HEK293 (cell line): ENCODE measurements around the gene LRRC26.

Experiments used
- CTCF ChIA-PET: fragments of 350-600 bp; formaldehyde crosslinking; extraction: SDS; loops from one replicate; lab custom pipeline; 2021; ENCODE audit warnings: antibody characterized with exemption; lab: Yijun Ruan, JAX
- POLR2A ChIA-PET: fragments of 300-600 bp; formaldehyde crosslinking; extraction: SDS; loops from one replicate; lab custom pipeline; 2020; ENCODE audit warnings: antibody characterized with exemption, inconsistent platforms; lab: Yijun Ruan, JAX
- H3K27ac ChIP-seq: fragments of 200-500 bp; sonication (Bioruptor generic); 2 replicates; pipeline ENCODE4 v1.5.1; 2014; ENCODE audit warnings: low read depth, low read length, control low read depth, inconsistent platforms; ENCODE audit errors: extremely low read depth
- H3K36me3 ChIP-seq, 2 experiments: fragments of 200-500 bp in 1 of 2; sonication (Bioruptor generic) in 1 of 2; 1 replicate in 1 of 2; 2 replicates in 1 of 2; pipeline ENCODE4 v1.5.1; 2014 to 2017; ENCODE audit warnings: inconsistent platforms in 2 of 2, low read length in 2 of 2; ENCODE audit not compliant: control insufficient read depth in 2 of 2, insufficient read depth in 1 of 2
- H3K4me1 ChIP-seq: fragments of 200-500 bp; sonication (Bioruptor generic); 2 replicates; pipeline ENCODE4 v1.5.1; 2014; ENCODE audit warnings: mild to moderate bottlenecking, low read length, inconsistent platforms; ENCODE audit not compliant: control insufficient read depth, insufficient read depth
- H3K4me3 ChIP-seq: 2 replicates; pipeline ENCODE4 v1.5.1; 2011; ENCODE audit warnings: low read depth, mild to moderate bottlenecking, control low read depth, low read length, moderate library complexity
- H3K9me3 ChIP-seq: fragments of 200-500 bp; sonication (Bioruptor generic); 2 replicates; pipeline ENCODE4 v1.5.1; 2014; ENCODE audit warnings: low read depth, low read length, inconsistent platforms; ENCODE audit not compliant: control insufficient read depth, insufficient read depth
- BCL6B ChIP-seq: fragments of 450-650 bp; formaldehyde crosslinking; IDR thresholded peaks from 2 replicates; pipeline ENCODE4 v1.5.1; 2017; ENCODE audit warnings: missing biosample characterization, missing genetic modification characterization
- GFI1B ChIP-seq: fragments of 450-650 bp; formaldehyde crosslinking; IDR thresholded peaks from 2 replicates; pipeline ENCODE4 v1.5.1; 2016; ENCODE audit warnings: missing biosample characterization, missing genetic modification characterization
- GLI4 ChIP-seq: fragments of 450-650 bp; formaldehyde crosslinking; IDR thresholded peaks from 2 replicates; pipeline ENCODE4 v1.5.1; 2016; ENCODE audit warnings: missing biosample characterization, missing genetic modification characterization
- HIC1 ChIP-seq: fragments of 450-650 bp; formaldehyde crosslinking; IDR thresholded peaks from 2 replicates; pipeline ENCODE4 v1.5.1; 2016; ENCODE audit warnings: missing biosample characterization, missing genetic modification characterization
- KLF1 ChIP-seq: fragments of 450-650 bp; formaldehyde crosslinking; IDR thresholded peaks from 2 replicates; pipeline ENCODE4 v1.5.1; 2016; ENCODE audit warnings: missing biosample characterization, missing genetic modification characterization
- KLF17 ChIP-seq: fragments of 450-650 bp; formaldehyde crosslinking; IDR thresholded peaks from 2 replicates; pipeline ENCODE4 v1.5.1; 2016; ENCODE audit warnings: missing biosample characterization, missing genetic modification characterization
- KLF7 ChIP-seq: fragments of 450-650 bp; formaldehyde crosslinking; IDR thresholded peaks from 2 replicates; pipeline ENCODE4 v1.5.1; 2016; ENCODE audit warnings: missing biosample characterization, missing genetic modification characterization, borderline replicate concordance
- ZBTB26 ChIP-seq: fragments of 450-650 bp; formaldehyde crosslinking; optimal IDR thresholded peaks from 2 replicates; pipeline ENCODE3; 2016; ENCODE audit warnings: missing biosample characterization, mild to moderate bottlenecking, missing genetic modification characterization
- ZFHX2 ChIP-seq: fragments of 450-650 bp; formaldehyde crosslinking; conservative IDR thresholded peaks from 2 replicates; pipeline ENCODE4 v1.5.1; 2016; ENCODE audit warnings: missing biosample characterization, missing genetic modification characterization
- ZNF10 ChIP-seq: fragments of 450-650 bp; formaldehyde crosslinking; IDR thresholded peaks from 2 replicates; pipeline ENCODE4 v1.5.1; 2017; ENCODE audit warnings: missing biosample characterization, missing genetic modification characterization
- ZNF239 ChIP-seq: fragments of 450-650 bp; formaldehyde crosslinking; IDR thresholded peaks from 2 replicates; pipeline ENCODE4 v1.5.1; 2016; ENCODE audit warnings: missing biosample characterization, missing genetic modification characterization
- ZNF394 ChIP-seq: fragments of 450-650 bp; formaldehyde crosslinking; IDR thresholded peaks from 2 replicates; pipeline ENCODE4 v1.5.1; 2016; ENCODE audit warnings: missing biosample characterization, missing genetic modification characterization, mild to moderate bottlenecking, moderate library complexity, borderline replicate concordance
- ZNF510 ChIP-seq: fragments of 450-650 bp; formaldehyde crosslinking; IDR thresholded peaks from 2 replicates; pipeline ENCODE4 v1.5.1; 2018; ENCODE audit warnings: mild to moderate bottlenecking, missing genetic modification characterization, missing biosample characterization; ENCODE audit not compliant: insufficient replicate concordance
- ZNF626 ChIP-seq: fragments of 450-650 bp; sonication (Bioruptor Pico); formaldehyde crosslinking; IDR thresholded peaks from 2 replicates; pipeline ENCODE4 v1.5.1; 2018; ENCODE audit warnings: missing biosample characterization, missing genetic modification characterization, inconsistent platforms
- ZNF677 ChIP-seq: fragments of 450-650 bp; IDR thresholded peaks from 2 replicates; pipeline ENCODE4 v1.5.0; 2018; ENCODE audit warnings: missing biosample characterization, mild to moderate bottlenecking, missing genetic modification characterization, moderate library complexity
- ZSCAN4 ChIP-seq: fragments of 450-650 bp; formaldehyde crosslinking; IDR thresholded peaks from 2 replicates; pipeline ENCODE4 v1.5.1; 2017; ENCODE audit warnings: missing biosample characterization, missing genetic modification characterization
- TF ChIP-seq, protein P1 (sequence below): fragments of 450-650 bp; formaldehyde crosslinking; IDR thresholded peaks from 2 replicates; pipeline ENCODE4 v1.5.1; 2016; ENCODE audit warnings: missing biosample characterization, missing genetic modification characterization, borderline replicate concordance
- TF ChIP-seq, protein P2 (sequence below): fragments of 450-650 bp; formaldehyde crosslinking; IDR thresholded peaks from 2 replicates; pipeline ENCODE4 v1.5.1; 2017; ENCODE audit warnings: missing biosample characterization, missing genetic modification characterization

The LRRC26 gene

GRCh38 chr9:137147793-137148160 lies 22.1 kb downstream of the LRRC26 start:
- Histone ChIP-seq H3K9me3 (no peaks in the 10 kb centered on the region), H3K4me3 (no peak overlapping the region), H3K36me3 (no peaks in the 10 kb centered on the region)
- TF ChIP-seq ZNF677 (tag by site-specific recombination) (no peak), KLF7 (no peak), ZNF394 (no peak), ZNF510 (tag by site-specific recombination) (no peak), GFI1B (tag by site-specific recombination) (no peak), KLF17 (tag by site-specific recombination) (no peak)
- TF ChIP-seq, all 188 proteins: peak for 0
- Histone ChIP-seq H3K4me1 (no peaks in the 10 kb centered on the region), H3K27ac (no peak overlapping the region)
- ChIA-PET CTCF (no interaction called here), POLR2A (no interaction called here)

GRCh38 chr9:137147091-137147792 lies 22.6 kb downstream of the LRRC26 start:
- ChIA-PET POLR2A (interaction anchor here (0.6 to 1.1 kb wide), 2 partner anchors 12 to 496 kb away, joined by 3 to 4 read pairs; no protein-coding TSS in a partner anchor), CTCF (no interaction called here)
- no peak overlapping the region for H3K27ac ChIP-seq
- no peaks in the 10 kb centered on the region for H3K36me3 ChIP-seq
- H3K9me3 ChIP-seq, result no peaks in the 10 kb centered on the region
- no peaks in the 10 kb centered on the region for H3K4me1 ChIP-seq
- H3K4me3 ChIP-seq, result no peak overlapping the region
- TF ChIP-seq ZNF626 (tag by site-specific recombination) (no peak), GLI4 (tag by site-specific recombination) (0 out of 2 replicates have a peak, but pooled peaks have one; percentile 36), ZNF10 (tag by site-specific recombination) (no peak), ZFHX2 (tag by site-specific recombination) (peak; percentile 59), ZSCAN4 (tag by site-specific recombination) (peak; percentile 97), ZNF239 (tag by site-specific recombination) (no peak), ZNF677 (tag by site-specific recombination) (no peak), KLF1 (tag by site-specific recombination) (0 out of 2 replicates have a peak, but pooled peaks have one; percentile 7), BCL6B (tag by site-specific recombination) (no peak), HIC1 (peak; percentile 22; the same call in 1 of the 2 replicates), ZBTB26 (tag by site-specific recombination) (peak; percentile 36)
- TF ChIP-seq, protein P1, sequence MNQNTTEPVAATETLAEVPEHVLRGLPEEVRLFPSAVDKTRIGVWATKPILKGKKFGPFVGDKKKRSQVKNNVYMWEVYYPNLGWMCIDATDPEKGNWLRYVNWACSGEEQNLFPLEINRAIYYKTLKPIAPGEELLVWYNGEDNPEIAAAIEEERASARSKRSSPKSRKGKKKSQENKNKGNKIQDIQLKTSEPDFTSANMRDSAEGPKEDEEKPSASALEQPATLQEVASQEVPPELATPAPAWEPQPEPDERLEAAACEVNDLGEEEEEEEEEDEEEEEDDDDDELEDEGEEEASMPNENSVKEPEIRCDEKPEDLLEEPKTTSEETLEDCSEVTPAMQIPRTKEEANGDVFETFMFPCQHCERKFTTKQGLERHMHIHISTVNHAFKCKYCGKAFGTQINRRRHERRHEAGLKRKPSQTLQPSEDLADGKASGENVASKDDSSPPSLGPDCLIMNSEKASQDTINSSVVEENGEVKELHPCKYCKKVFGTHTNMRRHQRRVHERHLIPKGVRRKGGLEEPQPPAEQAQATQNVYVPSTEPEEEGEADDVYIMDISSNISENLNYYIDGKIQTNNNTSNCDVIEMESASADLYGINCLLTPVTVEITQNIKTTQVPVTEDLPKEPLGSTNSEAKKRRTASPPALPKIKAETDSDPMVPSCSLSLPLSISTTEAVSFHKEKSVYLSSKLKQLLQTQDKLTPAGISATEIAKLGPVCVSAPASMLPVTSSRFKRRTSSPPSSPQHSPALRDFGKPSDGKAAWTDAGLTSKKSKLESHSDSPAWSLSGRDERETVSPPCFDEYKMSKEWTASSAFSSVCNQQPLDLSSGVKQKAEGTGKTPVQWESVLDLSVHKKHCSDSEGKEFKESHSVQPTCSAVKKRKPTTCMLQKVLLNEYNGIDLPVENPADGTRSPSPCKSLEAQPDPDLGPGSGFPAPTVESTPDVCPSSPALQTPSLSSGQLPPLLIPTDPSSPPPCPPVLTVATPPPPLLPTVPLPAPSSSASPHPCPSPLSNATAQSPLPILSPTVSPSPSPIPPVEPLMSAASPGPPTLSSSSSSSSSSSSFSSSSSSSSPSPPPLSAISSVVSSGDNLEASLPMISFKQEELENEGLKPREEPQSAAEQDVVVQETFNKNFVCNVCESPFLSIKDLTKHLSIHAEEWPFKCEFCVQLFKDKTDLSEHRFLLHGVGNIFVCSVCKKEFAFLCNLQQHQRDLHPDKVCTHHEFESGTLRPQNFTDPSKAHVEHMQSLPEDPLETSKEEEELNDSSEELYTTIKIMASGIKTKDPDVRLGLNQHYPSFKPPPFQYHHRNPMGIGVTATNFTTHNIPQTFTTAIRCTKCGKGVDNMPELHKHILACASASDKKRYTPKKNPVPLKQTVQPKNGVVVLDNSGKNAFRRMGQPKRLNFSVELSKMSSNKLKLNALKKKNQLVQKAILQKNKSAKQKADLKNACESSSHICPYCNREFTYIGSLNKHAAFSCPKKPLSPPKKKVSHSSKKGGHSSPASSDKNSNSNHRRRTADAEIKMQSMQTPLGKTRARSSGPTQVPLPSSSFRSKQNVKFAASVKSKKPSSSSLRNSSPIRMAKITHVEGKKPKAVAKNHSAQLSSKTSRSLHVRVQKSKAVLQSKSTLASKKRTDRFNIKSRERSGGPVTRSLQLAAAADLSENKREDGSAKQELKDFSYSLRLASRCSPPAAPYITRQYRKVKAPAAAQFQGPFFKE (tag by site-specific recombination), result 0 out of 2 replicates have a peak, but pooled peaks have one; percentile 39
- TF ChIP-seq, protein P2, sequence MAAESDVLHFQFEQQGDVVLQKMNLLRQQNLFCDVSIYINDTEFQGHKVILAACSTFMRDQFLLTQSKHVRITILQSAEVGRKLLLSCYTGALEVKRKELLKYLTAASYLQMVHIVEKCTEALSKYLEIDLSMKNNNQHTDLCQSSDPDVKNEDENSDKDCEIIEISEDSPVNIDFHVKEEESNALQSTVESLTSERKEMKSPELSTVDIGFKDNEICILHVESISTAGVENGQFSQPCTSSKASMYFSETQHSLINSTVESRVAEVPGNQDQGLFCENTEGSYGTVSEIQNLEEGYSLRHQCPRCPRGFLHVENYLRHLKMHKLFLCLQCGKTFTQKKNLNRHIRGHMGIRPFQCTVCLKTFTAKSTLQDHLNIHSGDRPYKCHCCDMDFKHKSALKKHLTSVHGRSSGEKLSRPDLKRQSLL (tag by site-specific recombination), result peak; percentile 37; the same call in 1 of the 2 replicates
